SW480 (cell line): ENCODE results near the gene MICAL3.
A peak's percentile ranks its signal among the peaks of the same experiment; 100 is the strongest.
"Not testable (repeated sequence)": the region's sequence is repeated elsewhere in the genome, so short reads cannot be mapped to it uniquely, and the experiment has no call there.

ENCODE experiments used
- DNase-seq: peaks from one replicate; pipeline ENCODE4 v3.0.0-alpha.2; 2016; ENCODE audit warnings: low spot score

MICAL3 gene

GRCh38 chr22:17779286-17780115 lies 244.9 kb downstream of the MICAL3 start:
- DNase-seq: no peak

DNA sequence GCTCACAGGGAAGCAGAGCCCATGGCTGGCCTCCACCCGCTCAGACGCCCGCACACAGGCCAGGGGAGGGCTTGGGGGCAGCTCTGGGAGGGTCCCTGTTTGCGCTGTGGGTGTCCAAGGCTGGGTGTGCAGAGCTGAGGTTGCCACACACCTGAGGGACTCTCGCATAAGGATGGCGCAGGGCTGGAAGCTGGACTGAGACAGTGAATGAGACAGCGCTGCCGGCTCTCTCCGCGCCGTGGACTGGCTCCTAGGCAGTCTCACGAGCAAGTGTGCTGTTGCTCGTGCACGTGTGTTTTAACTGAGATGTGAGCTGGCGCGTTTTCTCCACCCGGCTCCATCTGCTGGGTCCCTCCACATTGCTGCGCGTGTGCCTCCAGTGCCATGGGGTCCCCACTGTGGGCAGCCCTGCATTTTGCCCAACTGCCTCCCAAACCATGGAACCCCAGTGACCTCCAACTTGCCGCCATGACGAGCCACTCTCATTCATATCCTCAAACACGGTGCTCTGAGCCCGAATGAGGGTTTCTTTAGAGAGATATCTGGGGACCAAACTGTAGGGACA lies 245.9 kb downstream of the MICAL3 start:
- DNase-seq: no peak

DNA sequence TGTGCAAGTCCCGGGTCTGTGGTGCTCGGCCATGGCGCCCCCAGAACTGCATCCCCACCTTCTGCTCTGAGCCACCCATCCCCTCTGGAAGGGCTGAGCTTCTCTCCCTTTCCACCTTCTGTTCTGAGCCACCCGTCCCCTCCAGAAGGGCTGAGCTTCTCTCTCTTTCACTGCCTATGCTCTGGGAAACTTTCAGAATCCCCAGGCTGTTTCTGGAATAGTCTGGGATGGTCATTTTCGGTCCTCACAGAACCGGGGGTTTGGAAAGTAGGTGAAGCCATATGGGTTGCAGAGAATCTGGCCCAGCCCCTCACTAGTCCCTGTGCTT lies 246.7 kb downstream of the MICAL3 start:
- no peak for DNase-seq

DNA sequence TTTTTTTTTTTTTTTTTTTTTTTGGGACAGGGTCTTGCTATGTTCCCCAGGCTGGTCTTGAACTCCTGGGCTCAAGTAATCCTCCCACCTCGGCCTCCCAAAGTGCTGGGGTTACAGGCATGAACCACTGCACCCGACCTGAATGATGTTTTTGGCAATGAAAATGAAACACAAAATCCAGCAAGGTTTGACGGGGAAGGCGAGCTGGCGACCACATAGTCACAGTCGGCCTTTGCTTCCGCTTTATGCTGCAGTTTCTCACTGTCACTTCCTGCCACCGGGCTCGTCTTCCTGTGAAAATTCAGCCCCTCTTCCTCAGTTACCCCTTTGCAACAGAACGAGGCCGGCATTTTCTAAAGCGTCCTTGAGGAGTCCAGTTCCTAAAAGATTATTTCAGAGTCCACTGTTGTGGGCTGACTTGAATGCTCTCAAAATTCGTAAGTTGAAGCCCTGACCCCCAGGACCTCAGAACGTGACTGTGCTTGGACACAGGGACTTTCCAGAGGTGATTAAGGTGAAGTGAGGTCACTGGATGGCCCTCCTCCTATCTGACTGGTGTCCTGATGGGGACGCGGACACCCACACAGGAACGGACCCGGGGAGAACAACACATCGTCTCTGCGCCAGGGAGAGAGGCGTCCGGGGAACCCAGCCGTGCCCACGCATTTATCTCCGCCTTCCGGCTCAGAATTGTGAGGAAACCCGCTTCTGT lies 247.2 kb downstream of the MICAL3 start:
- DNase-seq: no peak

- DNase-seq: no peak
Observed at GRCh38 chr22:17775781-17776465, 248.4 kb downstream of the MICAL3 start.

DNA sequence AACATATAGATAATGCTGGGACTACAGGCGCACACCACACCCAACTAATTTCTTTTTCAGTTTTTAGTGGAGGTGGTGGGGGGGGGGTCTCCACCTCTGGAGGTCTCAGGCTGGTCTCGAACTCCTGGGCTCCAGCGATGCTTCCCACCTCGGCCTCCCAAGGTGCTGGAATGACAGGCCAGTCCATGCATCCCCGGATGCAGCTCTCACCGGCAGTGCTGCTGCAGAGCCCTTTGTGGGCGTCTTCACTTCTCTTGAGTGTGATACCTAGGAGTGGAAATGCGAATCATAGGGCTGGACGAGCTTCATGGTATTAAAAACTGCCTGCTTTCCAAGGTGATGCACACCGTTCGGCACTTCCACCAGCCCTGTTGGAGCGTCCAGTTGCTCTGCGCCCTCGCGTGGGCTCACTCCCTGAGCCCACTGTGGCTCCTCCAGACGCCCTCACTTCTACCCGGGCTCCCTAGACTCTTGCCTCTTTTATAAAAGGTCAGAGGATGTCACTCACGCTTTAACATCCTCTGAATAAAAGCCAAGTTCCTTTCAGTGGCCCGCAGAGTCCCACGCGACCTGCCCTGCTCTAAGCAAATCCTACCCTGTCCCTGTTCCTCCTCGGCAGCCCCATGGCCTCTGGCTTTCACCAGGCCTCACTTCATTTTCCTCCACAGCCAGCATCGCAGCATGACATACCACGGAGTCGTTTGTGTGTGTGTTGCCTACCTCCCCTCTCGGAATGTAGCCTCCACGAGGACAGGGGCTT lies 249.3 kb downstream of the MICAL3 start:
- no peak for DNase-seq

GRCh38 chr22:17774206-17774925 lies 250.0 kb downstream of the MICAL3 start, which contains the start of gene BID:
Gene BID, minus strand, starts transcription at chr22:17774469. Its CDS starts 24,353 bp downstream, at chr22:17750116.
- no peak for DNase-seq

- peak; percentile 66 for DNase-seq
Observed at GRCh38 chr22:17773606-17774205, 250.7 kb downstream of the MICAL3 start.

- no peak for DNase-seq
Observed at GRCh38 chr22:17772958-17773605, 251.3 kb downstream of the MICAL3 start.

- no peak for DNase-seq
Observed at GRCh38 chr22:17772249-17772957, 252.0 kb downstream of the MICAL3 start.

DNA sequence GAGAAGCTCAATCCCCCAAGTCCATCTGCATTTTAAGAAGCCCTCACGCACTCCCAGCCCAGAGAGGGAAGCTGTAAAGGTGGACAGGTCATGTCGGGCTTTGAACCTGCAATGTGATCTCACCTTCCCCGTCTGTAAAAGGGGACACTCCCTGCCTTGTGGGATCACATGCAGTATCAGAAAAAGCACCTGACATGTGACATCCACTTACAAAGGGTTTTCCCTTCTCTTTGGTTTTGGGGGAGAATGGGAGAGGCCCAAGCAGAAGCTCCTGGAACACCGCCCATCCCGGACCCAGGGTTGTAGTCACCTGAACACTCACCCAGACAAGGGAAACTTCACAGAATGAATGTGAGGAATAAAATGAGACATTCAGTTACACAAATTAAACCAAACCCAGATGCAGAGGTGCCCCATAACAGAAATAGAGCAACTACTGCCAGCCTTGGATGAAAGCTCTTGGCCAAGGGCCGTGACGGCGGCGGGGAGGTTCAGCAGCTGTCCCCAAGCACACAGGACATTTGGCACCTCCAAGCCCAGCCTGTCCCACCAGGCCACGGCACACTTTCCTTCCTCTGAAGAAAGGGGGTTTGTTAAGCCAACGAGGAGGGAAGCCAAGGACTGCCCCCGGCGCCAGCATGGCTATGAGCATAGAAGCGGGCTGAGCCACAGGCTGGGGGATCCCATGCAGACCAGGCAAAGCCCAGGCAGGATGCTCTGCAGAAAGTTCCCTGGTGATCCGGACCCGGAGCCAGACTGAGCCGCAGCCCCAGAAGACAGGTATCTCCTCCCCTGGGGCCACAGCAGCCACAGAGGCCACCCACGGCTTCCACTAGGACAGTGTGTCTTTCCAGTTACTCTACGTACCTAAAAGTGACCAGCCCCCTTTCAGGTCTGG lies 253.9 kb downstream of the MICAL3 start:
- DNase-seq: no peak

DNA sequence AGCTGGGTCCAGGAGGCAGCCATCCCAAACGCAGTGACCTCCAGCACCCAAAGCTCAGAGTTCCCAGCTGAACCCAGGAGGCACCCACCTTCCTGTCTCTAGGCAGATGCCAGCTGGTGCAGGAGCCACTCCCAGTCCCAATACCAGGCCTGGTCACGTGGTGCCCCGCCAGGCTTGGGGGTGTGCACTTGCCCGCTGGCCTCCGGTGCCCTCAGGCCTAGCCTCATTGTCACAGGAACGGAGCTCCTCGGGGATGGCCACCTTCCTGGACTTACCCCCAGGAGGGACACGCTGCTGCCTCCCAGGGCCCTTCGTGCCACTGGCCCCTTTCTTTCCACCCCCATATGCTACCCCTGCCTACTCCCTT lies 254.7 kb downstream of the MICAL3 start:
- no peak for DNase-seq

DNA sequence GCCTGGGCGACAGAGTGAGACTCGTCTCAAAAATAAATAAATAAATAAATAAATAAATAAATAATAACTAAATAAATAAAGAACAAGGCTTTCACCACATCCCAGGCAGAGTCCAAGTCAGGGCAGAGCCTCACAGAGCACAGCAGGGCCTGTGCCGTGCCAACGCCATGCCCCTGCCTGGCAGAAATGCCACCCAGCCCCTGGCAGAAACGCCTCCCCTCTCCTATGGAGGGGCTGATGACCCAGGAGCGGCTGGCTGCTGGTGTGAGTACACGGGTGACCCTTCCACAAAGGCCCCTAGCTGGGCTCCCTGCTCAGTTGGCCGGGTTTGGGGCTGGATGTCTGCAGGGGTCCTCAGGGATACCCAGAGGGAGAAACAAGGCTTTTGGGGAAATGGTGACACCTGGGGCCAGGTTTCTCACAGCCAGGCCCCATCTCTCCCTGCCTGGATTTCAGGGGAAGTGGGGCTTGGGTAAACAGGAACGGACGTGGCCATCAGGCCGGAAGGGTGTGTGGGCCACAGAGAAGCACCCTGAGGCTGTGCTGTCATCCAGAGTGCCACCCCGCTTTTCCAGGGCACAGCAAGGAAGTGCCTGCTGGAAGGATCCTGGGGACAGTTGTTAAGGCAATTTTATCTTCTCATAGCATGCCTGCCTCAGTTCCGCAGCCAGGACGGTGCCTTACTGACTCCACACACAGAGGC lies 255.2 kb downstream of the MICAL3 start:
- no peak for DNase-seq

DNA sequence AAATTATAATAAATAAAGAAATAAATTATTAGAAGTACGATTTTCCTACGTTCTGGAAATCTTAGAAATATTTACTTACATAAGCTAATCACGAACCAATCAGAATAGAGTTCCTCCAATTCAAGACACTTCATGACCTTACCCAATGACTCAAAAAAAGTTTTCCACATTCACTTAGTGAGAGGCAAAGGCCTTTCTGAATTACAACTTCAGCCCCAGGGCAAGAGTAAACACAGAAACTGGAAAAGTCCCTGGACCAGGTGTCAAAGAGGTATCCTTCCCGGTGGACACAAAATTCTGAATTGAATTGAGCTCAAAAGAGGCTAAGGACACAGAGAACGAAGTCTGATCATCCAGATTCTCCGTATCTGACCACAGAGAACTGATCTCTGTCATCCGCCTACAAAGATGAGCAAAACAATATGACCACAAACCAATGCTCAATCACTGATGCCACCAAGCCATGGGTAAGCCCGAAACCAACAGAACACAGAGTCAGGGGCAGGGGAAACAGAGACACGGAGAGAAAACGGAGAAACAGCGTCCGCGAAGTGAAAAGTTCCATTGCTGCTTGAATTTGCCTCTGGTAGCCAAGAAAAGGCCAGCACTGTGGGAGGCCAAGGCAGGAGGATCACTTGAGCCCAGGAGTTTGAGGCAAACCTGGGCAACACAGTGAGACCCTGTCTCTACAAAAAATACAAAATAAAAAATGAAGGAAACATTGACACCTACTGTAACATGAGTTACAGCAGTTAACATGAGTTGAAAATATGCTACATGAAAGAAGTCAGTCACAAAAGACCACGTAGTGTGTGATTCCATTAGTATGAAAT lies 256.9 kb downstream of the MICAL3 start:
- no peak for DNase-seq

- DNase-seq: not testable (repeated sequence)
Observed at GRCh38 chr22:17764852-17765251, 259.5 kb downstream of the MICAL3 start.

GRCh38 chr22:17764036-17764435 lies 260.3 kb downstream of the MICAL3 start:
- no peak for DNase-seq

DNA sequence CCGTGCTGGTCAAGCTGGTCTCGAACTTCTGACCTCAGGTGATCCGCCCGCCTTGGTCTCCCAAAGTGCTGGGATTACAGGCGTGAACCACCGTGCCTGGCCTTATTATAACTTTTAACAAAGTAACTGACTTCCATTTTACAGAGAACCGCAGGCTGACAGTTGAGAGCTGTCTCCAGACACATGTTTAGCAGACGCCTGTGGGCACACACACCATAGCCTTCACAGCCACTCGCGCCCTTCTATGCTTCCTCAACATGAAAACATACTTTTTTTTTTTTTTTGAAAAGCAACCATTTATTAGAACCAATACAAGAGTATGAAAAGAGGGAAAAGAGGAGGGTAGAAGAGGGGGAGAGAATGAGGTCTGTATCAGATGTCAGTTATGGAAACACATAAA lies 260.9 kb downstream of the MICAL3 start:
- not testable (repeated sequence) for DNase-seq
